ENCODE data around the gene CA7.

Gene CA7

DNA sequence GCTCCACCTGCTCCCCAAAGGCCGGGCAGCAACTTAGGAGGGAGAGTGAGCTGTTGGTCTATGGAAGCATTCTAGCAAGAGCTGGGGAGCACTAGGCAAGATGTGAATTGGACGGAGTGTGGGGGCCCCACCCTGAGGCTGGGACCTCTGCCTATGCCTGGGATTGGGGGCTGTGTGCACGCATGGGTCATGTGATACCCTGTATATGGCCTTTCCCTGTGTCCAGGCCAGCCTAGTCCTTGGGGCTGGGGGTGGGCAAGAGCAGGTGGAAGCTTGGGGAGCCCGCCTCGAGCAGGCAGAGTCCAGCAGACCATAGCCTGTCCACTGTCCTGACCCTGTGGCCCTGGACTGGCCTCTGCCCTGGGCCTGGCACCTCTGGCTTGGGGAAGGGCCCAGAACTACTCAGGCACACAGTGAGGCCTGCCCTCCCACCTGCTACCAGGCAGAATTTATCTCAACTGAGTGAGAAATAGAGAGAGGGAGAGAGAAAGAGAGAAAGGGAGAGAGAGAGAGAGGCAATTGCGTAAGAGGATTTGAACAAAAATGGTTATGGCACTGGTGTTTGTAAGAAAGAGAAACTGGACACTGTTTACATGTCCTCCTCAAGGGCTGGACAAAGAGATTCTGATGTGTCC, 55.2 kb downstream of the CA7 start:
- DNase-seq: no peak

DNA sequence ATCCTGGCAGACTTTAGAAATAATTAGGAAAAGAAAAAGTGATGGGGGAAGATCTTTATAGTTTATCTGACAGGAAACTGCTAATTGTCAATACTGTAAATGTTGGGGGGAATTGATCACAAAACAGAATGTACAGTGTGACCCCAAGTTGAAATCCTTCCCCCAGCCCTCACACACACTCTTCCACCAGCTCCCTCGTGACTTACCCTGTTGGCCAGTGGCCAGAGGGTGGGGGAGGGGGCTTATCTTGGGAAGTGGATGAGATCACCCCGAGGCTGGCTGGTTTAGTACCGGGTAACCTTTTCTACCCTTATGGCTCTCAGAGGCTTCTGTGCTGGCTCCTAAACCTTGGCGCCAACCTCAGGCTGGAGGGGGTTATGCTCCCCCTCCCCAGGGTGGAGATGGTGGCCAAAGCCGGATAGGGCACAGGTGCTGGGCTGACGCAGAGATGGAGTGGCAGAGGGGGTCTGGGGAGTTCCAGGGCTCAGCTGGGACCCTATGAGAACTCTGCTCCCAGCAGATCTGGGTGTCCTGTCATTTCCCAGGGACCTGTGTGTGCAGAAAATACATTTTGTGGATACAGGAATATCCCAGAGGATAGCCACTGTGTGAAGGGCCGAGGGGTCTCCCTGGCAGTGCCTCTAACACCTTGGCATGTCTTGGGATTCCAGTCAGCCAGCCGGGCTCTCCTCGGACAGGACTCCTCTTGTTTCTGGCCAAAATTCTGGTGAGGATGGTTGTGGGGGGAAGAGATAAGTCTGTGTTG, 55.9 kb downstream of the CA7 start:
- DNase-seq: no peak

DNA sequence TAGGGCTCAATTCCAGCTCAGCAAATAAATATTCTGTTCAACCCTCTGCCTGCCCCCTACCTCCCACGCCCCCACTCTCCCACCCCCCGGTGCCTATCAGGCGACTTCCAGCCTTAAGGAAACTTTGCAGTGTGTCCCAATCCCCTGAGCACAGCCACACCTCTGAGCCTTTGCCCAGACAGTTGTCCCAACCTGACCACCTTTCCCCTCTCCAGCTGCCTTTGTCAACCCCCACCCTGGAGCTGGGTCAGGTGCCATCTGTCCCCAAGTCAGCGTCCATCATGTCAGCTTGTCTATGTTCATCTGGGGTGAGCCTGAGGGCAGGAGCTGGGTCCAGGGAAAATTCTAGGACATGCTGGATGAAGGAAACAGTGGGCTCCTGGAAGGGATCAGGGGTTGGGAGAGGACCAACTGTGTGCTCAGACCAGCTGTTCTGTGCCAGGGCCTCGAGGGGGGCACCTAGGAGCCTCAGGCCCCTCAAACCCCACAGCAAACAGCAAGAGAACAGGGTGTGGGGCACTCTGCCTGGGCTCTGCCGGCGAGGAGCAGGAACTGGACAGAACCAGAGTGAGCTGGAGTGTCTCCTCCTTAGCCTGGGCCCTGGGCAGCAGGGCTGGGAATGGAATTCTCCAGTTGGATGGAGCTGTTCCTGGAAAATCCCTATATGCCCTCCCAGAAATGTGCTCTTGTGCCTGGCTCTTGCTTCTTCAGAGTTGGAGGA, 56.7 kb downstream of the CA7 start:
- no peak for DNase-seq

DNA sequence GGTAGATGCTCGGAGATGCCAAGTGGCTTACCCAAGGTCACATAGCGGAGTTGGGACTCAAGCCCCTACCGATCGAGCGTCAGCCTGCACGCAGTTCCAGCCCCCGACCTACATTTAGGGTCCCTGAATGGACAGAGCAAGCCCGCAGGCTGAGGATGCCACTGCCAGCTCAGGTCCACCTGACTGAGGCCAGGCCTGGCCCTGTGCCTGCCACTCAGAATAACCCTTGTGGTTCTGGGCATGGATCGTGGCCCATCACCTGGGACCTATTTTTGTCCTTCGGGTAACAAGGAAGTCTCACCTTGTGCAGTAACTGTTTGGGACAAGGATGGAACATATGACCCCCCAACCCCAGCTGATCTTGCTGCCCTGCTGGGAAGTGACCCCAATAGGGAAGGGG, 57.4 kb downstream of the CA7 start:
- no peak for DNase-seq

DNA sequence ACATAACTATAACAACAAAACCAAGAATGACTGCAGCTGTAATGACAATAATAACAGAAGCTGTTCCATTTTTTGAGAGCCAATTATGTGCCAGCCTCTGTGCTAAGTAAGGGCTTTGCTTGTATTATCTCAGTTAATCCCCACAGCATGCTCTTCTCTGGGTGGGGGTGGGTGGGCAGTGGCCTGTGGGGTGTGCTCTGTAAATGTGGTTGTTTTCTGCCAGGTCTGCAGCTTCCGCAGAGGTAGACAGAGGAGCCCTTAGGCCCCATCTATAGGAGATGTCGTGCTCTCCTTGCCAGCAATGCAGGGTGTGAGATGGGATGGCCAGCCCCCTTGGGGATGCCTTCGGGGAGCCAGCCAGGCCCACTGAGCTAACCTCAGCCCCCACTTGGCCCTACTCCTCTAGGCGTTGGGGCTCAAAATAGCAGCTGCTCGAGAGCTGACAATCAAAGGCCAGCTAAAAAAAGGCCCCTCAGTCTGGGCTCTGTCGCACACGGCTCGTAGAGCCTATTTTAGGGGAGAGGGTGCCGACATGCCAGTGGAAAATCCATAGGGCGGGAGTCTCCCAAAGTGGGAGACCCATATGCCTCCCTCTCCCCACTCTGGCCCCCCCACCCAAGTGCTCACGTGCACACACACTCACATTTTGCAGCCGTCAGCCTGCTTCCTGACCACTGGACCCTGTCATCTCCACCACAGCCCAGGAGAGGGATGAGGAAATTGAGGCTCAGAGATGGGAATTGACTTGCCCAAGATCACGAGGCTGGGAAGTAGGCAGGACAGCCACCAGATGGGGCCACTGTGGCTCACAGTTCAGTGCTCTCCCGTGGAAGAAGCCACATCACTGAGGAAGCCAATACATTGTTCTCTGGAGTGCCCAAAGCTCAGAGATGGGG, 58.7 kb downstream of the CA7 start:
- DNase-seq: no peak
